ENCODE measurements around the gene SLC2A13.

DNA sequence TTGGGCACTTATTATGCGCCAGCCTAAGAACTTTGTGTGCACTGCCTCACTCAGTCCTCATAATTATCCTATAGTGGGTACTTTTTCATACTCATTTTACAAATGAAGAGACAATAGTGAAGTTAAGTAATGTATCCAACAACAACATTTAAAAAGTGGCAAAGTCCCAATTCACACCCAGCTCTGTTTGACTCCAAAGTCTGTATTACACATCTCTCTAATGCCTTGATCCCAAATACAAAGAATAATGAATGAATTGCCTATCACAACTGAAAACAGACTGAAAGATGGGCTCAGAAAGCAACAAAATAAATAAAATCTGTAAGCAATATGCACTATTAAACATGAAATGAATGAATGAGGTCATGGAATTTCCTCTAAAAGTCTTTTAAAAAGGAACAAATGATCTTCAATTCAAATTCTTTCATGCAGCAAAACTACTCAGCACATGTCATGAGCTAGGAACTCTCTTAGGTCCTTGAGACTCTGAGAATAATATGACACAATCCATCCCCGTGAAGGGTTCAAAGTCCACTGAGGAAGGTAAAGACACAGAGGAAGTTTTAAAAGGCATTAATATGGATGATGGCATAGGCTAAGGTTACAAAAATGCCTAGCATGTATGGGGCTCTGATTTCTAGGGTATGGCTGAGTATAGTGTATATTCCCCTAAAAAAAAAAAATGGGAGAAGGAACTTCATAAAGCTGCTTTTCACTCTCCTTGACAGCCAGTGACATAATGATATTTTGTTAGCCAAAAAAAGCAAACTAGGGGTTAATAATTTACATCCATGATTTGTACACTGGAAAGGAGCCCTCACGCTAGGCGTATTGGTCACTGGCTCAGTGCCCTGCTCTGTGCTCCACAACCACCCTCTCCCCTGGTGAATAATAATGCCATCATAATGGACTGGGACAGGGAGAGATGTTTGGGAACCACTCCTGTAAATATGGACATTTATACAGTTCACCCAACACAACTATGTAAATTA, 103.4 kb downstream of the SLC2A13 start:
- TF ChIP-seq ZNF302 (tag by site-specific recombination; IDR thresholded peaks at IDR 0.05; ENCODE audit: low read depth) (no peak), ZBTB7A (tag by site-specific recombination; IDR thresholded peaks at IDR 0.05; ENCODE audit: low read depth) (no peak), ZNF24 (tag by site-specific recombination; IDR thresholded peaks at IDR 0.05) (no peak), GLI4 (tag by site-specific recombination; IDR thresholded peaks at IDR 0.05) (no peak), ZEB2 (tag by site-specific recombination; IDR thresholded peaks at IDR 0.05) (no peak), ZNF391 (tag by site-specific recombination; IDR thresholded peaks at IDR 0.05; ENCODE audit: borderline replicate concordance, low read depth) (no peak), ZNF311 (tag by site-specific recombination; IDR thresholded peaks at IDR 0.05; ENCODE audit: borderline replicate concordance) (no peak), ZBTB10 (tag by site-specific recombination; IDR thresholded peaks at IDR 0.05) (no peak)
- TF ChIP-seq, protein P1, sequence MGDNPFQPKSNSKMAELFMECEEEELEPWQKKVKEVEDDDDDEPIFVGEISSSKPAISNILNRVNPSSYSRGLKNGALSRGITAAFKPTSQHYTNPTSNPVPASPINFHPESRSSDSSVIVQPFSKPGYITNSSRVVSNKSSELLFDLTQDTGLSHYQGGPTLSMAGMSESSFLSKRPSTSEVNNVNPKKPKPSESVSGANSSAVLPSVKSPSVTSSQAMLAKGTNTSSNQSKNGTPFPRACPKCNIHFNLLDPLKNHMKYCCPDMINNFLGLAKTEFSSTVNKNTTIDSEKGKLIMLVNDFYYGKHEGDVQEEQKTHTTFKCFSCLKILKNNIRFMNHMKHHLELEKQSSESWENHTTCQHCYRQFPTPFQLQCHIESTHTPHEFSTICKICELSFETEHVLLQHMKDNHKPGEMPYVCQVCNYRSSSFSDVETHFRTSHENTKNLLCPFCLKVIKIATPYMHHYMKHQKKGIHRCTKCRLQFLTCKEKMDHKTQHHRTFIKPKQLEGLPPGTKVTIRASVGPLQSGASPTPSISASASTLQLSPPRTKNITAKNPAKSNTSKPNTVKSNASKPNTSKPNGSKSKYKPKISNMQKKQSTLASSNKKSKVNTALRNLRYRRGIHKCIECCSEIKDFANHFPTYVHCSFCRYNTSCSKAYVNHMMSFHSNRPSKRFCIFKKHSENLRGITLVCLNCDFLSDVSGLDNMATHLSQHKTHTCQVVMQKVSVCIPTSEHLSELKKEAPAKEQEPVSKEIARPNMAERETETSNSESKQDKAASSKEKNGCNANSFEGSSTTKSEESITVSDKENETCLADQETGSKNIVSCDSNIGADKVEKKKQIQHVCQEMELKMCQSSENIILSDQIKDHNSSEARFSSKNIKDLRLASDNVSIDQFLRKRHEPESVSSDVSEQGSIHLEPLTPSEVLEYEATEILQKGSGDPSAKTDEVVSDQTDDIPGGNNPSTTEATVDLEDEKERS (tag by site-specific recombination; IDR thresholded peaks at IDR 0.05): no peak
- TF ChIP-seq, protein P2, sequence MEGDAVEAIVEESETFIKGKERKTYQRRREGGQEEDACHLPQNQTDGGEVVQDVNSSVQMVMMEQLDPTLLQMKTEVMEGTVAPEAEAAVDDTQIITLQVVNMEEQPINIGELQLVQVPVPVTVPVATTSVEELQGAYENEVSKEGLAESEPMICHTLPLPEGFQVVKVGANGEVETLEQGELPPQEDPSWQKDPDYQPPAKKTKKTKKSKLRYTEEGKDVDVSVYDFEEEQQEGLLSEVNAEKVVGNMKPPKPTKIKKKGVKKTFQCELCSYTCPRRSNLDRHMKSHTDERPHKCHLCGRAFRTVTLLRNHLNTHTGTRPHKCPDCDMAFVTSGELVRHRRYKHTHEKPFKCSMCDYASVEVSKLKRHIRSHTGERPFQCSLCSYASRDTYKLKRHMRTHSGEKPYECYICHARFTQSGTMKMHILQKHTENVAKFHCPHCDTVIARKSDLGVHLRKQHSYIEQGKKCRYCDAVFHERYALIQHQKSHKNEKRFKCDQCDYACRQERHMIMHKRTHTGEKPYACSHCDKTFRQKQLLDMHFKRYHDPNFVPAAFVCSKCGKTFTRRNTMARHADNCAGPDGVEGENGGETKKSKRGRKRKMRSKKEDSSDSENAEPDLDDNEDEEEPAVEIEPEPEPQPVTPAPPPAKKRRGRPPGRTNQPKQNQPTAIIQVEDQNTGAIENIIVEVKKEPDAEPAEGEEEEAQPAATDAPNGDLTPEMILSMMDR (tag by site-specific recombination; IDR thresholded peaks at IDR 0.05): no peak
- TF ChIP-seq, protein P3, sequence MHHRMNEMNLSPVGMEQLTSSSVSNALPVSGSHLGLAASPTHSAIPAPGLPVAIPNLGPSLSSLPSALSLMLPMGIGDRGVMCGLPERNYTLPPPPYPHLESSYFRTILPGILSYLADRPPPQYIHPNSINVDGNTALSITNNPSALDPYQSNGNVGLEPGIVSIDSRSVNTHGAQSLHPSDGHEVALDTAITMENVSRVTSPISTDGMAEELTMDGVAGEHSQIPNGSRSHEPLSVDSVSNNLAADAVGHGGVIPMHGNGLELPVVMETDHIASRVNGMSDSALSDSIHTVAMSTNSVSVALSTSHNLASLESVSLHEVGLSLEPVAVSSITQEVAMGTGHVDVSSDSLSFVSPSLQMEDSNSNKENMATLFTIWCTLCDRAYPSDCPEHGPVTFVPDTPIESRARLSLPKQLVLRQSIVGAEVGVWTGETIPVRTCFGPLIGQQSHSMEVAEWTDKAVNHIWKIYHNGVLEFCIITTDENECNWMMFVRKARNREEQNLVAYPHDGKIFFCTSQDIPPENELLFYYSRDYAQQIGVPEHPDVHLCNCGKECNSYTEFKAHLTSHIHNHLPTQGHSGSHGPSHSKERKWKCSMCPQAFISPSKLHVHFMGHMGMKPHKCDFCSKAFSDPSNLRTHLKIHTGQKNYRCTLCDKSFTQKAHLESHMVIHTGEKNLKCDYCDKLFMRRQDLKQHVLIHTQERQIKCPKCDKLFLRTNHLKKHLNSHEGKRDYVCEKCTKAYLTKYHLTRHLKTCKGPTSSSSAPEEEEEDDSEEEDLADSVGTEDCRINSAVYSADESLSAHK (tag by site-specific recombination; IDR thresholded peaks at IDR 0.05): no peak
- TF ChIP-seq, protein P4, sequence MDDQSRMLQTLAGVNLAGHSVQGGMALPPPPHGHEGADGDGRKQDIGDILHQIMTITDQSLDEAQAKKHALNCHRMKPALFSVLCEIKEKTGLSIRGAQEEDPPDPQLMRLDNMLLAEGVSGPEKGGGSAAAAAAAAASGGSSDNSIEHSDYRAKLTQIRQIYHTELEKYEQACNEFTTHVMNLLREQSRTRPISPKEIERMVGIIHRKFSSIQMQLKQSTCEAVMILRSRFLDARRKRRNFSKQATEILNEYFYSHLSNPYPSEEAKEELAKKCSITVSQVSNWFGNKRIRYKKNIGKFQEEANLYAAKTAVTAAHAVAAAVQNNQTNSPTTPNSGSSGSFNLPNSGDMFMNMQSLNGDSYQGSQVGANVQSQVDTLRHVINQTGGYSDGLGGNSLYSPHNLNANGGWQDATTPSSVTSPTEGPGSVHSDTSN (CRISPR knock-in tag; IDR thresholded peaks at IDR 0.05): no peak

Data from HEK293 (cell line).